Stimulated activated CD8-positive, alpha-beta memory T cell treated with anti-CD3 and anti-CD28 coated beads, Interleukin-2, amount 100 ng/mL, for 1 hour (primary cell): ENCODE results near the gene ZNF598.
A peak's percentile ranks its signal among the peaks of the same experiment; 100 is the strongest.

Experiments used
- DNase-seq, 2 donors: peaks; one replicate each; pipeline ENCODE4 v3.0.0-alpha.2; 2020; ENCODE audit warnings: low read depth in 2 of 2

The ZNF598 gene

GRCh38 chr16:1990351-1991134 lies 19.1 kb downstream of the ZNF598 start:
- DNase-seq = peak in 1 of 2 donors; percentile 31

GRCh38 chr16:1990101-1990350 lies 19.6 kb downstream of the ZNF598 start:
- DNase-seq = no peak

GRCh38 chr16:1989209-1990100 lies 20.2 kb downstream of the ZNF598 start, which contains the start of gene SYNGR3:
Gene SYNGR3, plus strand, starts transcription at chr16:1989970. Its CDS starts 133 bp downstream, at chr16:1990103.
- no peak for DNase-seq

GRCh38 chr16:1987198-1987597 lies 22.4 kb downstream of the ZNF598 start:
- no peak for DNase-seq

- DNase-seq = no peak
Measured at GRCh38 chr16:1985466-1986150, 24.0 kb downstream of the ZNF598 start.

GRCh38 chr16:1984347-1985225 lies 25.0 kb downstream of the ZNF598 start:
- no peak for DNase-seq

- DNase-seq = peak in 1 of 2 donors; percentile 31
Measured at GRCh38 chr16:1983544-1984346, 25.9 kb downstream of the ZNF598 start, which contains the start of gene GFER. Gene GFER, plus strand, starts transcription at chr16:1984193. Its CDS starts 26 bp downstream, at chr16:1984219.

- no peak for DNase-seq
Measured at GRCh38 chr16:1982991-1983543, 26.6 kb downstream of the ZNF598 start.

GRCh38 chr16:1982013-1982433 lies 27.6 kb downstream of the ZNF598 start:
- DNase-seq = no peak

GRCh38 chr16:1981398-1981836 lies 28.2 kb downstream of the ZNF598 start, which contains the start of gene NOXO1:
Gene NOXO1, minus strand, starts transcription at chr16:1981469. Its CDS starts 290 bp downstream, at chr16:1981179.
- no peak for DNase-seq

- no peak for DNase-seq
Measured at GRCh38 chr16:1980770-1981087, 28.9 kb downstream of the ZNF598 start.

GRCh38 chr16:1980030-1980769 lies 29.4 kb downstream of the ZNF598 start:
- no peak for DNase-seq

- DNase-seq = no peak
Measured at GRCh38 chr16:1979271-1980029, 30.2 kb downstream of the ZNF598 start.

- no peak for DNase-seq
Measured at GRCh38 chr16:1978476-1979120, 31.0 kb downstream of the ZNF598 start.

GRCh38 chr16:1977875-1978268 lies 31.7 kb downstream of the ZNF598 start:
- DNase-seq = no peak

- DNase-seq = no peak
Measured at GRCh38 chr16:1976951-1977874, 32.4 kb downstream of the ZNF598 start.

- no peak for DNase-seq
Measured at GRCh38 chr16:1976216-1976520, 33.5 kb downstream of the ZNF598 start.
